Tibial artery (tissue), 4 donors: ENCODE results near the gene SETBP1.
A peak's percentile ranks its signal among the peaks of the same experiment; 100 is the strongest.

Experiments used
- DNase-seq, 2 donors: peaks; one replicate each; pipeline ENCODE4 v3.0.0-alpha.2; 2019
- H3K27ac ChIP-seq, 2 donors: fragments of 200-600 bp; sonication (generic) in 1 of 2; 1 replicate in 1 of 2; 2 replicates in 1 of 2; pipeline ENCODE4 v1.5.1; 2018 to 2019; ENCODE audit warnings: mild to moderate bottlenecking in 1 of 2
- H3K27me3 ChIP-seq, 2 donors: fragments of 200-600 bp; sonication (generic) in 1 of 2; one replicate each; pipeline versions ENCODE4 v1.5.1 to v1.6.0; 2016 to 2019
- H3K36me3 ChIP-seq, 3 donors: fragments of 200-600 bp; sonication (generic) in 2 of 3; one replicate each; pipeline ENCODE4 v1.5.1; 2016 to 2019; ENCODE audit warnings: mild to moderate bottlenecking in 2 of 3
- H3K4me1 ChIP-seq, 4 donors: fragments of 200-600 bp; sonication (generic) in 2 of 4; 1 replicate in 3 of 4; 2 replicates in 1 of 4; pipeline ENCODE4 v1.5.1; 2016 to 2019
- H3K4me3 ChIP-seq, 2 donors: fragments of 200-600 bp; sonication (generic) in 1 of 2; 1 replicate in 1 of 2; 2 replicates in 1 of 2; pipeline ENCODE4 v1.5.1; 2018 to 2019; ENCODE audit warnings: mild to moderate bottlenecking in 2 of 2
- H3K9me3 ChIP-seq, 3 donors: fragments of 200-600 bp; sonication (generic) in 1 of 3; one replicate each; pipeline ENCODE4 v1.5.1; 2016 to 2019
- CTCF ChIP-seq, 2 experiments: fragments of 200-600 bp in 1 of 2; fragments of 450-650 bp in 1 of 2; IDR thresholded peaks; one replicate each; pipeline ENCODE4 v1.5.1; 2017 to 2019; ENCODE audit warnings: antibody characterized with exemption in 2 of 2, mild to moderate bottlenecking in 1 of 2, moderate library complexity in 1 of 2
- intact Hi-C: fragments of 100-400 bp; cut with DNase I; formaldehyde crosslinking; loops from one replicate; pipeline ENCODE4 v1.15.0; 2023; ENCODE audit warnings: low total_unique reads

The SETBP1 gene

GRCh38 chr18:44801781-44802180 lies 121.1 kb downstream of the SETBP1 start:
- Histone ChIP-seq H3K27ac (peak overlapping the region; percentile 87 to 90), H3K4me1 (peaks cover 0 to 74% (median 44%) of the 10 kb centered on the region in 4 donors), H3K27me3 (no peaks in the 10 kb centered on the region), H3K9me3 (no peaks in the 10 kb centered on the region), H3K4me3 (no peak overlapping the region), H3K36me3 (peaks cover 0 to 5% (median 0%) of the 10 kb centered on the region in 3 donors)
- no peak for TF ChIP-seq CTCF (IDR thresholded peaks at IDR 0.05)
- DNase-seq, result no peak
- intact Hi-C loops, result no loop called here

GRCh38 chr18:44802508-44802907 lies 121.8 kb downstream of the SETBP1 start:
- Histone ChIP-seq H3K9me3 (no peaks in the 10 kb centered on the region), H3K36me3 (peaks cover 0 to 5% (median 0%) of the 10 kb centered on the region in 3 donors), H3K27me3 (no peaks in the 10 kb centered on the region), H3K4me3 (no peak overlapping the region), H3K4me1 (peaks cover 0 to 81% (median 44%) of the 10 kb centered on the region in 4 donors), H3K27ac (peak overlapping the region; percentile 87 to 90)
- no peak for DNase-seq
- intact Hi-C loops, result no loop called here
- no peak for TF ChIP-seq CTCF (IDR thresholded peaks at IDR 0.05)

GRCh38 chr18:44803019-44803650 lies 122.4 kb downstream of the SETBP1 start:
- no peaks in the 10 kb centered on the region for H3K27me3 ChIP-seq
- H3K4me1 ChIP-seq, result peaks cover 0 to 87% (median 46%) of the 10 kb centered on the region in 4 donors
- intact Hi-C loops, result no loop called here
- H3K27ac ChIP-seq, result peak overlapping the region; percentile 87 to 90
- peak; percentile 80 to 85 for DNase-seq
- no peaks in the 10 kb centered on the region for H3K9me3 ChIP-seq
- H3K36me3 ChIP-seq, result peaks cover 0 to 5% (median 0%) of the 10 kb centered on the region in 3 donors
- H3K4me3 ChIP-seq, result peak overlapping the region in 1 of 2 donors; percentile 21
- no peak for TF ChIP-seq CTCF (IDR thresholded peaks at IDR 0.05)

GRCh38 chr18:44804033-44804432 lies 123.3 kb downstream of the SETBP1 start:
- H3K27ac ChIP-seq, result peak overlapping the region; percentile 87 to 90
- no peaks in the 10 kb centered on the region for H3K27me3 ChIP-seq
- H3K9me3 ChIP-seq, result no peaks in the 10 kb centered on the region
- DNase-seq, result no peak
- peaks cover 0 to 88% (median 44%) of the 10 kb centered on the region in 4 donors for H3K4me1 ChIP-seq
- intact Hi-C loops, result no loop called here
- H3K4me3 ChIP-seq, result no peak overlapping the region
- TF ChIP-seq CTCF (IDR thresholded peaks at IDR 0.05), result no peak
- H3K36me3 ChIP-seq, result peaks cover 0 to 5% (median 0%) of the 10 kb centered on the region in 3 donors

GRCh38 chr18:44805176-44805575 lies 124.5 kb downstream of the SETBP1 start:
- Histone ChIP-seq H3K36me3 (peaks cover 0 to 5% (median 0%) of the 10 kb centered on the region in 3 donors), H3K27ac (peak overlapping the region; percentile 87 to 90), H3K4me3 (no peak overlapping the region), H3K4me1 (peaks cover 0 to 85% (median 44%) of the 10 kb centered on the region in 4 donors), H3K27me3 (no peaks in the 10 kb centered on the region), H3K9me3 (no peaks in the 10 kb centered on the region)
- no peak for DNase-seq
- no peak for TF ChIP-seq CTCF (IDR thresholded peaks at IDR 0.05)
- intact Hi-C loops, result no loop called here
